Adrenal gland (tissue), 12 donors: ENCODE results near the gene IQSEC3. TPM values are rescaled to one million over a fixed set of nuclear protein-coding genes. Genes with fewer than 3 reads are reported as not detected.

Experiments used
- DNase-seq, 7 donors: peaks; one replicate each; pipeline ENCODE4 v3.0.0-alpha.2; 2019 to 2020
- H3K27ac ChIP-seq, 5 donors: fragments of 200-600 bp; sonication (generic) in 4 of 5; 1 replicate in 3 of 5; 2 replicates in 2 of 5; pipeline versions ENCODE4 v1.5.1 to v1.8.0; 2016 to 2020; ENCODE audit warnings: mild to moderate bottlenecking in 1 of 5
- H3K27me3 ChIP-seq: fragments of 200-600 bp; 2 replicates; pipeline ENCODE4 v1.8.0; 2021
- H3K36me3 ChIP-seq, 2 donors: fragments of 200-600 bp; replicated peaks in 1 of 2; 1 replicate in 1 of 2; 2 replicates in 1 of 2; pipeline versions ENCODE4 v1.5.1 to v1.8.0; 2018 to 2022
- H3K4me1 ChIP-seq, 2 donors: fragments of 200-600 bp; replicated peaks in 1 of 2; 1 replicate in 1 of 2; 2 replicates in 1 of 2; pipeline versions ENCODE4 v1.5.1 to v1.8.0; 2018 to 2021
- H3K4me3 ChIP-seq, 4 donors: fragments of 200-600 bp; sonication (generic) in 3 of 4; one replicate each; pipeline ENCODE4 v1.5.1; 2016 to 2018
- H3K9me3 ChIP-seq, 3 donors: fragments of 200-600 bp; sonication (generic) in 1 of 3; replicated peaks in 1 of 3; 1 replicate in 2 of 3; 2 replicates in 1 of 3; pipeline versions ENCODE4 v1.5.1 to v1.8.0; 2016 to 2021
- CTCF ChIP-seq, 6 experiments: fragments of 450-650 bp in 4 of 6; fragments of 200-600 bp in 2 of 6; sonication (generic) in 1 of 6; IDR thresholded peaks; 1 replicate in 5 of 6; 2 replicates in 1 of 6; pipeline versions ENCODE4 v1.5.1 to v1.8.0; 2016 to 2021; ENCODE audit warnings: antibody characterized with exemption in 6 of 6, mild to moderate bottlenecking in 2 of 6, moderate library complexity in 1 of 6
- POLR2A ChIP-seq, 2 donors: fragments of 450-650 bp; IDR thresholded peaks; one replicate each; pipeline ENCODE4 v1.6.1; 2017; ENCODE audit warnings: antibody characterized with exemption in 2 of 2, mild to moderate bottlenecking in 2 of 2, moderate library complexity in 1 of 2
- WGBS, 4 donors: extraction: QIAGEN DNeasy Blood & Tissue Kit in 2 of 4; methylation state at CpG; one replicate each; pipeline versions ENCODE4 v1.1.5 to v1.1.7; 2013 to 2017; 5-methylcytosine and 5-hydroxymethylcytosine counted together
- intact Hi-C, 2 donors: fragments of 100-400 bp; cut with DNase I; formaldehyde crosslinking; loops; one replicate each; pipeline versions ENCODE4 v1.14.1 to v1.15.0; 2022 to 2023
- polyA plus RNA-seq, 3 donors: library from polyadenylated mRNA; stranded (reverse); fragments of 200-250 nt in 2 of 3; fragments of 350-450 nt in 1 of 3; fragmentation: Illumina TruSeq in 1 of 3; extraction: RNeasy Lipid Tissue Mini Kit (QIAGEN cat#74804) in 1 of 3; gene quantifications; one replicate each; pipeline ENCODE4 v1.2.3, GENCODE V29; 2013 to 2014
- total RNA-seq, 9 donors: library from RNA; depleted of rRNA in 4 of 9; stranded (reverse); fragments of >200 nt in 4 of 9; fragments of 120-200 nt in 1 of 9; fragmentation: NEBNext Ultra II Directional in 1 of 9; extraction: Animal tissue kit (Norgen Biotek cat#: 25700) in 1 of 9; gene quantifications; one replicate each; pipeline versions ENCODE4 v1.1.0 to v1.2.4, GENCODE V29; 2013 to 2023
- donor health status: healthy with polysubstance abuse.
- donor health status: Bipolar disorder and iron deficiency.
- donor health status: DM: yes; HTN: yes; CAD: no.
- donor health status: DM: no; HTN: no; CAD: no.
- donor health status: DM: no; HTN: no; CAD: no.
- donor health status: DM: yes; HTN: yes; CAD: no.

Gene IQSEC3
- total and polyA plus RNA-seq, 12 donors: 0.13 to 6.3 (median 1.00) TPM

- Histone ChIP-seq H3K4me1 (peaks cover 0 to 11% of the 10 kb centered on the region in 2 donors), H3K9me3 (no peaks in the 10 kb centered on the region), H3K27me3 (peaks cover 5% of the 10 kb centered on the region), H3K4me3 (no peak overlapping the region), H3K27ac (no peak overlapping the region), H3K36me3 (no peaks in the 10 kb centered on the region)
- DNase-seq: no peak
- 88 to 92% (median 90%) methylated on average over 19 to 20 of the region's 20 CpGs for WGBS, 4 donors
- intact Hi-C loops: no loop called here
- TF ChIP-seq POLR2A (IDR thresholded peaks at IDR 0.05): no peak
- no peak for TF ChIP-seq CTCF (IDR thresholded peaks at IDR 0.05)
These were observed 111.6 kb downstream of the IQSEC3 start for GRCh38 chr12:177980-178828.

GRCh38 chr12:178829-179109 lies 112.2 kb downstream of the IQSEC3 start:
- intact Hi-C loops: no loop called here
- Histone ChIP-seq H3K27ac (no peak overlapping the region), H3K4me1 (peaks cover 0 to 11% of the 10 kb centered on the region in 2 donors), H3K27me3 (peaks cover 5% of the 10 kb centered on the region), H3K4me3 (no peak overlapping the region), H3K36me3 (no peaks in the 10 kb centered on the region), H3K9me3 (no peaks in the 10 kb centered on the region)
- TF ChIP-seq POLR2A (IDR thresholded peaks at IDR 0.05) (no peak), CTCF (IDR thresholded peaks at IDR 0.05) (no peak)
- WGBS, 4 donors: 78 to 100% (median 83%) methylated on average over 1 to 3 of the region's 3 CpGs
- no peak for DNase-seq

GRCh38 chr12:179131-179884 lies 112.7 kb downstream of the IQSEC3 start:
- Histone ChIP-seq H3K4me3 (no peak overlapping the region), H3K27ac (no peak overlapping the region), H3K27me3 (peaks cover 5% of the 10 kb centered on the region), H3K9me3 (no peaks in the 10 kb centered on the region), H3K36me3 (no peaks in the 10 kb centered on the region), H3K4me1 (peaks cover 0 to 11% of the 10 kb centered on the region in 2 donors)
- WGBS, 4 donors: 63 to 81% (median 71%) methylated on average over 5 to 11 of the region's 11 CpGs
- no peak for TF ChIP-seq CTCF (IDR thresholded peaks at IDR 0.05)
- TF ChIP-seq POLR2A (IDR thresholded peaks at IDR 0.05): no peak
- intact Hi-C loops: no loop called here
- DNase-seq: peak in 1 of 7 donors; percentile 38

- peaks cover 0 to 11% of the 10 kb centered on the region in 2 donors for H3K4me1 ChIP-seq
- DNase-seq: no peak
These were observed 113.3 kb downstream of the IQSEC3 start for GRCh38 chr12:179885-180284.

More at GRCh38 chr12:179885-180284, 113.3 kb downstream of the IQSEC3 start:
- intact Hi-C loops: no loop called here
- WGBS, 4 donors: 68 to 83% (median 77%) methylated on average over 5 of the region's 5 CpGs
- Histone ChIP-seq H3K4me3 (no peak overlapping the region), H3K27me3 (peaks cover 5% of the 10 kb centered on the region), H3K27ac (peak overlapping the region in 1 of 5 donors; percentile 46), H3K36me3 (no peaks in the 10 kb centered on the region), H3K9me3 (no peaks in the 10 kb centered on the region)
- TF ChIP-seq CTCF (IDR thresholded peaks at IDR 0.05) (no peak), POLR2A (IDR thresholded peaks at IDR 0.05) (no peak)
